GM21447 (cell line): Measurements from ENCODE around the gene GPN3.
A peak's percentile ranks its signal among the peaks of the same experiment; 100 is the strongest.
"Not testable (repeated sequence)": the region's sequence is repeated elsewhere in the genome, so short reads cannot be mapped to it uniquely, and the experiment has no call there.

Experiments used
- ATAC-seq: cut with Tn5 transposase; IDR thresholded peaks from one replicate; pipeline ENCODE4 v1.9.1; 2021; ENCODE audit not compliant: unreplicated experiment

GPN3 gene

GRCh38 chr12:110449799-110450497 lies 18.1 kb downstream of the GPN3 start, which contains the start of gene ARPC3:
ARPC3 (minus strand) TSS chr12:110450337; CDS start chr12:110450260, 77 bp downstream.
- peak; percentile 89 for ATAC-seq

- ATAC-seq: no peak
These were observed 23.6 kb downstream of the GPN3 start for GRCh38 chr12:110444455-110444854.

GRCh38 chr12:110436231-110436630 lies 31.8 kb downstream of the GPN3 start:
- ATAC-seq: no peak

- no peak for ATAC-seq
These were observed 36.0 kb downstream of the GPN3 start for GRCh38 chr12:110431957-110432587.

GRCh38 chr12:110429676-110430075 lies 38.4 kb downstream of the GPN3 start:
- not testable (repeated sequence) for ATAC-seq

GRCh38 chr12:110426406-110426805 lies 41.7 kb downstream of the GPN3 start:
- ATAC-seq: no peak

GRCh38 chr12:110424237-110424636 lies 43.8 kb downstream of the GPN3 start:
- ATAC-seq: no peak

GRCh38 chr12:110421701-110422100 lies 46.4 kb downstream of the GPN3 start:
- ATAC-seq: no peak

GRCh38 chr12:110421159-110421661 lies 46.8 kb downstream of the GPN3 start:
- no peak for ATAC-seq

GRCh38 chr12:110420644-110421043 lies 47.4 kb downstream of the GPN3 start:
- not testable (repeated sequence) for ATAC-seq

GRCh38 chr12:110417113-110417512 lies 50.9 kb downstream of the GPN3 start:
- not testable (repeated sequence) for ATAC-seq

GRCh38 chr12:110410086-110410485 lies 58.0 kb downstream of the GPN3 start:
- not testable (repeated sequence) for ATAC-seq

GRCh38 chr12:110405126-110405662 lies 62.9 kb downstream of the GPN3 start:
- not testable (repeated sequence) for ATAC-seq

GRCh38 chr12:110403976-110404682 lies 63.9 kb downstream of the GPN3 start:
- peak; percentile 54 for ATAC-seq

- peak; percentile 78 for ATAC-seq
These were observed 64.7 kb downstream of the GPN3 start, which contains the start of gene ANAPC7 for GRCh38 chr12:110403146-110403975. ANAPC7 (minus strand) TSS chr12:110403708; CDS start chr12:110403627, 81 bp downstream.
